Measurements from ENCODE around the gene OTOP3. TPM values are rescaled to one million over a fixed set of nuclear protein-coding genes. Genes with fewer than 3 reads are reported as not detected.
"Not testable (repeated sequence)": the region's sequence is repeated elsewhere in the genome, so short reads cannot be mapped to it uniquely, and the experiment has no call there.

The OTOP3 gene
- total RNA-seq, 4 donors from 2014 or later = 1.6 to 3.8 TPM; not detected in 2

GRCh38 chr17:74907012-74907411 is 28.7 kb upstream of the OTOP3 start:
- intact Hi-C loops (cut with DNase I; ENCODE audit: low total_unique reads) = no loop called here
- DNase-seq = no peak
- no peaks in the 10 kb centered on the region for H3K9me3 ChIP-seq
- no peaks in the 10 kb centered on the region for H3K4me1 ChIP-seq
- peaks cover 10% of the 10 kb centered on the region for H3K27me3 ChIP-seq
- 92 to 96% methylated on average over 5 to 25 of the region's 34 CpGs for WGBS, 2 donors (ENCODE audit: low coverage in 1 of 2)
- in situ Hi-C loops (cut with MboI; ENCODE audit: low pct_ligation_motif_present in 1 of 4, low pct_unique_long_range_greater_than_20kb in 1 of 4, low sequenced_read_pairs in 3 of 4) = no loop called here
- H3K36me3 ChIP-seq = no peaks in the 10 kb centered on the region
- H3K27ac ChIP-seq = no peak overlapping the region
- TF ChIP-seq POLR2A (IDR thresholded peaks at IDR 0.05) (no peak), POLR2AphosphoS5 (IDR thresholded peaks at IDR 0.05) (no peak), EP300 (IDR thresholded peaks at IDR 0.05; ENCODE audit: low read depth) (no peak)
- TF ChIP-seq, protein P1, sequence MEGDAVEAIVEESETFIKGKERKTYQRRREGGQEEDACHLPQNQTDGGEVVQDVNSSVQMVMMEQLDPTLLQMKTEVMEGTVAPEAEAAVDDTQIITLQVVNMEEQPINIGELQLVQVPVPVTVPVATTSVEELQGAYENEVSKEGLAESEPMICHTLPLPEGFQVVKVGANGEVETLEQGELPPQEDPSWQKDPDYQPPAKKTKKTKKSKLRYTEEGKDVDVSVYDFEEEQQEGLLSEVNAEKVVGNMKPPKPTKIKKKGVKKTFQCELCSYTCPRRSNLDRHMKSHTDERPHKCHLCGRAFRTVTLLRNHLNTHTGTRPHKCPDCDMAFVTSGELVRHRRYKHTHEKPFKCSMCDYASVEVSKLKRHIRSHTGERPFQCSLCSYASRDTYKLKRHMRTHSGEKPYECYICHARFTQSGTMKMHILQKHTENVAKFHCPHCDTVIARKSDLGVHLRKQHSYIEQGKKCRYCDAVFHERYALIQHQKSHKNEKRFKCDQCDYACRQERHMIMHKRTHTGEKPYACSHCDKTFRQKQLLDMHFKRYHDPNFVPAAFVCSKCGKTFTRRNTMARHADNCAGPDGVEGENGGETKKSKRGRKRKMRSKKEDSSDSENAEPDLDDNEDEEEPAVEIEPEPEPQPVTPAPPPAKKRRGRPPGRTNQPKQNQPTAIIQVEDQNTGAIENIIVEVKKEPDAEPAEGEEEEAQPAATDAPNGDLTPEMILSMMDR (IDR thresholded peaks at IDR 0.05) = no peak
- no peak overlapping the region for H3K4me3 ChIP-seq

- DNase-seq; H3K27me3 ChIP-seq; H3K27ac ChIP-seq; H3K4me1 ChIP-seq; H3K4me3 ChIP-seq; intact Hi-C loops (cut with DNase I; ENCODE audit: low total_unique reads); H3K36me3 ChIP-seq; in situ Hi-C loops (cut with MboI; ENCODE audit: low pct_ligation_motif_present in 1 of 4, low pct_unique_long_range_greater_than_20kb in 1 of 4, low sequenced_read_pairs in 3 of 4); H3K9me3 ChIP-seq: not testable (repeated sequence)
- WGBS, 2 donors (ENCODE audit: low coverage in 1 of 2) = 13 to 70% methylated on average over 1 to 4 of the region's 4 CpGs
Measured at GRCh38 chr17:74909097-74909496, 26.6 kb upstream of the OTOP3 start.

DNA sequence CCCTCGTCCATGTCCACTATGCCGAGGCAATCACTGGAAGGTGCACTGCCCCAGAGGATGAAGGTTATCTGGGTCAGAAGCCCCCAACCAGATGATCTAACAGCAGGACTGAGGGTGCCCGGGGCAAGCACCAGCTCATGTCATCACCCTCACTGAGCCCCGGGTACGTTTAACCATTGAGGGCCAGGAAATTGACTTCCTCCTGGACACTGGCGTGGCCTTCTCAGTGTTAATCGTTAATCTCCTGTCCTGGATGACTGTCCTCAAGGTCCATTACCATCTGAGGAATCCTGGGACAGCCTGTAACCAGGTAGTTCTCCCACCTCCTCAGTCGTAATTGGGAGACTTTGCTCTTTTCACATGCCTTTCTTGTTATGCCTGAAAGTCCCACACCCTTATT is 24.3 kb upstream of the OTOP3 start:
- DNase-seq; H3K4me1 ChIP-seq; H3K27ac ChIP-seq; intact Hi-C loops (cut with DNase I; ENCODE audit: low total_unique reads); in situ Hi-C loops (cut with MboI; ENCODE audit: low pct_ligation_motif_present in 1 of 4, low pct_unique_long_range_greater_than_20kb in 1 of 4, low sequenced_read_pairs in 3 of 4); H3K27me3 ChIP-seq; H3K36me3 ChIP-seq; H3K9me3 ChIP-seq; H3K4me3 ChIP-seq: not testable (repeated sequence)
- 60% methylated on average over 8 of the region's 8 CpGs; no CpG with 5 or more reads in 1 of the 2 donors for WGBS, 2 donors (ENCODE audit: low coverage in 1 of 2)

GRCh38 chr17:74916136-74916850 is 19.4 kb upstream of the OTOP3 start:
- H3K27me3 ChIP-seq = peaks cover 30% of the 10 kb centered on the region
- H3K4me1 ChIP-seq = no peaks in the 10 kb centered on the region
- H3K27ac ChIP-seq = no peak overlapping the region
- in situ Hi-C loops (cut with MboI; ENCODE audit: low pct_ligation_motif_present in 1 of 4, low pct_unique_long_range_greater_than_20kb in 1 of 4, low sequenced_read_pairs in 3 of 4) = no loop called here
- no peaks in the 10 kb centered on the region for H3K9me3 ChIP-seq
- no peaks in the 10 kb centered on the region for H3K36me3 ChIP-seq
- intact Hi-C loops (cut with DNase I; ENCODE audit: low total_unique reads) = loop anchor here (1.0 kb wide), 1 partner anchor 30 kb away; no protein-coding TSS in a partner anchor
- H3K4me3 ChIP-seq = no peak overlapping the region
- 88 to 91% methylated on average over 7 to 13 of the region's 13 CpGs for WGBS, 2 donors (ENCODE audit: low coverage in 1 of 2)
- TF ChIP-seq EP300 (IDR thresholded peaks at IDR 0.05; ENCODE audit: low read depth) (no peak), POLR2AphosphoS5 (IDR thresholded peaks at IDR 0.05) (no peak), POLR2A (IDR thresholded peaks at IDR 0.05) (no peak)
- TF ChIP-seq, protein P1 (IDR thresholded peaks at IDR 0.05) = no peak
- DNase-seq = no peak

- no peaks in the 10 kb centered on the region for H3K4me1 ChIP-seq
- in situ Hi-C loops (cut with MboI; ENCODE audit: low pct_ligation_motif_present in 1 of 4, low pct_unique_long_range_greater_than_20kb in 1 of 4, low sequenced_read_pairs in 3 of 4) = no loop called here
- H3K4me3 ChIP-seq = no peak overlapping the region
- H3K27me3 ChIP-seq = peaks cover 36% of the 10 kb centered on the region
- no peaks in the 10 kb centered on the region for H3K36me3 ChIP-seq
- no peaks in the 10 kb centered on the region for H3K9me3 ChIP-seq
- 87 to 91% methylated on average over 9 to 11 of the region's 11 CpGs for WGBS, 2 donors (ENCODE audit: low coverage in 1 of 2)
- intact Hi-C loops (cut with DNase I; ENCODE audit: low total_unique reads) = loop anchor here (1.0 kb wide), 1 partner anchor 29 kb away; no protein-coding TSS in a partner anchor
- no peak overlapping the region for H3K27ac ChIP-seq
- DNase-seq = no peak
- no peak for TF ChIP-seq EP300 (IDR thresholded peaks at IDR 0.05; ENCODE audit: low read depth)
- TF ChIP-seq, protein P1 (IDR thresholded peaks at IDR 0.05) = no peak
- TF ChIP-seq POLR2AphosphoS5 (IDR thresholded peaks at IDR 0.05) = no peak
- no peak for TF ChIP-seq POLR2A (IDR thresholded peaks at IDR 0.05)
Measured at GRCh38 chr17:74916851-74917199, 18.9 kb upstream of the OTOP3 start.
